Smooth muscle cell (in vitro differentiated cells): ENCODE data around the gene SPANXN2. TPM values are rescaled to one million over a fixed set of nuclear protein-coding genes. Genes with fewer than 3 reads are reported as not detected.
"Not testable (repeated sequence)": the region's sequence is repeated elsewhere in the genome, so short reads cannot be mapped to it uniquely, and the experiment has no call there.

Experiments
- DNase-seq: peaks from one replicate; lab custom pipeline; 2025; ENCODE audit not compliant: unreplicated experiment; lab: John Stamatoyannopoulos, UW
- H2AFZ ChIP-seq: fragments of 200-600 bp; sonication (generic); 2 replicates; pipeline ENCODE4 v1.6.0; 2016; ENCODE audit warnings: antibody characterized with exemption, low read depth, mild to moderate bottlenecking
- H3F3A ChIP-seq: fragments of 200-600 bp; sonication (generic); 2 replicates; pipeline ENCODE4 v1.6.0; 2017; ENCODE audit warnings: antibody characterized with exemption, low read depth
- H3K27ac ChIP-seq: fragments of 200-600 bp; sonication (generic); 2 replicates; pipeline ENCODE4 v1.5.1; 2016; ENCODE audit warnings: low read depth, mild to moderate bottlenecking
- H3K27me3 ChIP-seq: fragments of 200-600 bp; sonication (generic); 2 replicates; pipeline ENCODE4 v1.6.1; 2016; ENCODE audit warnings: low read depth, mild to moderate bottlenecking
- H3K36me3 ChIP-seq: fragments of 200-600 bp; sonication (generic); 2 replicates; pipeline ENCODE4 v1.5.1; 2016; ENCODE audit warnings: low read depth
- H3K4me1 ChIP-seq: fragments of 200-600 bp; sonication (generic); 2 replicates; pipeline ENCODE4 v1.5.1; 2016; ENCODE audit warnings: low read depth
- H3K4me2 ChIP-seq: fragments of 200-600 bp; sonication (generic); 2 replicates; pipeline ENCODE4 v1.6.0; 2016; ENCODE audit warnings: mild to moderate bottlenecking
- H3K4me3 ChIP-seq: fragments of 200-600 bp; sonication (generic); 2 replicates; pipeline ENCODE4 v1.5.1; 2016; ENCODE audit warnings: mild to moderate bottlenecking
- H3K79me2 ChIP-seq: fragments of 200-600 bp; sonication (generic); 2 replicates; pipeline ENCODE4 v1.6.0; 2016; ENCODE audit warnings: low read depth, mild to moderate bottlenecking
- H3K9ac ChIP-seq: fragments of 200-600 bp; sonication (generic); 2 replicates; pipeline ENCODE4 v1.6.0; 2016; ENCODE audit warnings: low read depth
- H3K9me3 ChIP-seq: fragments of 200-600 bp; sonication (generic); replicated peaks from 2 replicates; pipeline ENCODE4 v1.5.1; 2016; ENCODE audit warnings: low read depth
- H4K20me1 ChIP-seq: fragments of 200-600 bp; sonication (generic); 2 replicates; pipeline ENCODE4 v1.6.0; 2016; ENCODE audit warnings: low read depth
- whole genome bisulfite sequencing: methylation state at CpG from one replicate; pipeline ENCODE4 v1.1.7; 2016; ENCODE audit warnings: low lambda C conversion rate; 5-methylcytosine and 5-hydroxymethylcytosine counted together
- polyA plus RNA-seq: library from polyadenylated mRNA; unstranded; fragments of >200 nt; fragmentation: Nextera tagmentation; extraction: Ambion mirVana; gene quantifications from 2 replicates; pipeline ENCODE4 v1.2.1, GENCODE V29; 2016
- total RNA-seq: library from RNA; depleted of rRNA; stranded (reverse); fragments of >200 nt; gene quantifications from 2 replicates; pipeline ENCODE4 v1.2.3, GENCODE V29; 2014
- TF ChIP-seq, protein P1 (sequence below): fragments of 200-600 bp; sonication (generic); IDR thresholded peaks from 2 replicates; pipeline ENCODE4 v1.5.1; 2017; ENCODE audit warnings: borderline replicate concordance, mild to moderate bottlenecking, antibody characterized with exemption; ENCODE audit not compliant: insufficient read depth, poor library complexity, severe bottlenecking

The SPANXN2 gene, protein sequence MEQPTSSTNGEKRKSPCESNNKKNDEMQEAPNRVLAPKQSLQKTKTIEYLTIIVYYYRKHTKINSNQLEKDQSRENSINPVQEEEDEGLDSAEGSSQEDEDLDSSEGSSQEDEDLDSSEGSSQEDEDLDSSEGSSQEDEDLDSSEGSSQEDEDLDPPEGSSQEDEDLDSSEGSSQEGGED
- not detected in 2 replicates for total RNA-seq
- polyA plus RNA-seq: not detected in 2 replicates

DNA sequence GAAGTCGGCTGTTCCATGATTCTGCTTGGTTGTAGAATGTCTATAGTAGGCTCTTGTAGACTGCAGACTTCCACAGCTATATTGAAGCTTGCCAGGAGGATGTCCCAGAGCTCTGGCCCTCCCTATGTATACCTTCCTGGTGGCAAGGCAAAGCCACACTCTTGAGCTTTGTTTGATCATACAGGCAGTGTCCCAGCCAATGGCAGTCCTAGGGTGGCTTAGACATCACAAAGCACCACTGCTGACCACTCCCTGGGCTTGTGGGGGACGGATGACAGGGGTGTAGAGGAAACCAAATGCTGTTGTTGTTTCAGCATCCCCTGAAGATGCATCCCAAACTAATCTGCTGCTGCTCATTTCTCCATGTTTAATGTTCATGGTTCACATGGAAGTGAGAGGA, at the start of gene SPANXN2:
Gene SPANXN2 (minus strand): TSS at position 101 of the 400 bp plus-strand sequence. CDS start 84 bp downstream, at position 17.
- not testable (repeated sequence) for H4K20me1 ChIP-seq, H3K9me3 ChIP-seq, H3K9ac ChIP-seq, H3K79me2 ChIP-seq, H3K4me3 ChIP-seq, H2AFZ ChIP-seq, H3K4me2 ChIP-seq, H3K27ac ChIP-seq, H3F3A ChIP-seq, H3K36me3 ChIP-seq, H3K4me1 ChIP-seq, H3K27me3 ChIP-seq, DNase-seq
- 53% methylated on average over 2 of the region's 2 CpGs for WGBS

DNA sequence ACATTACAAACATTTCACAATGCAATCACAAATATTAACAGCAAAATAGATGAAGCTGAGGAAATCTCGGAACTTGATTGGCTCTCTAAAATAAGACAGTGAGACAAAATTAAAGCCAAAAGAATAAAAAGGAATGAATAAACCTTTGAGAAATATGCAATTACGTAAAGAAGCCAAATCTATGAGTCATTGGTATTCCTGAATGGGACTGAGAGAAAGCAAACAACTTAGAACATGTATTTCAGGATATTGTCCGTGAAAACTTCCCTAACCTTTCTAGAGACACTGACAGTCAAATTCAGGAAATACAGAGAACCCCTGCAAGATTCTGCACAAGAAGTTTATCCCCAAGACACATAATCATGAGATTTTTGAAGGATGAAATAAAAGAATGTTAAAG, 48.4 kb upstream of the SPANXN2 start:
- no peaks in the 10 kb centered on the region for H3K27me3 ChIP-seq
- no peaks in the 10 kb centered on the region for H3K9me3 ChIP-seq
- H3K4me3 ChIP-seq: no peak overlapping the region
- H2AFZ ChIP-seq: no peak overlapping the region
- no peak overlapping the region for H3K9ac ChIP-seq
- H3K27ac ChIP-seq: no peak overlapping the region
- no peaks in the 10 kb centered on the region for H4K20me1 ChIP-seq
- peak overlapping the region; percentile 22 for H3K4me2 ChIP-seq
- H3K79me2 ChIP-seq: no peaks in the 10 kb centered on the region
- H3K4me1 ChIP-seq: no peaks in the 10 kb centered on the region
- 63% methylated on average over 3 of the region's 3 CpGs for WGBS
- DNase-seq: no peak
- H3F3A ChIP-seq: no peaks in the 10 kb centered on the region
- TF ChIP-seq, protein P1, sequence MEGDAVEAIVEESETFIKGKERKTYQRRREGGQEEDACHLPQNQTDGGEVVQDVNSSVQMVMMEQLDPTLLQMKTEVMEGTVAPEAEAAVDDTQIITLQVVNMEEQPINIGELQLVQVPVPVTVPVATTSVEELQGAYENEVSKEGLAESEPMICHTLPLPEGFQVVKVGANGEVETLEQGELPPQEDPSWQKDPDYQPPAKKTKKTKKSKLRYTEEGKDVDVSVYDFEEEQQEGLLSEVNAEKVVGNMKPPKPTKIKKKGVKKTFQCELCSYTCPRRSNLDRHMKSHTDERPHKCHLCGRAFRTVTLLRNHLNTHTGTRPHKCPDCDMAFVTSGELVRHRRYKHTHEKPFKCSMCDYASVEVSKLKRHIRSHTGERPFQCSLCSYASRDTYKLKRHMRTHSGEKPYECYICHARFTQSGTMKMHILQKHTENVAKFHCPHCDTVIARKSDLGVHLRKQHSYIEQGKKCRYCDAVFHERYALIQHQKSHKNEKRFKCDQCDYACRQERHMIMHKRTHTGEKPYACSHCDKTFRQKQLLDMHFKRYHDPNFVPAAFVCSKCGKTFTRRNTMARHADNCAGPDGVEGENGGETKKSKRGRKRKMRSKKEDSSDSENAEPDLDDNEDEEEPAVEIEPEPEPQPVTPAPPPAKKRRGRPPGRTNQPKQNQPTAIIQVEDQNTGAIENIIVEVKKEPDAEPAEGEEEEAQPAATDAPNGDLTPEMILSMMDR: no peak
- H3K36me3 ChIP-seq: no peaks in the 10 kb centered on the region

DNA sequence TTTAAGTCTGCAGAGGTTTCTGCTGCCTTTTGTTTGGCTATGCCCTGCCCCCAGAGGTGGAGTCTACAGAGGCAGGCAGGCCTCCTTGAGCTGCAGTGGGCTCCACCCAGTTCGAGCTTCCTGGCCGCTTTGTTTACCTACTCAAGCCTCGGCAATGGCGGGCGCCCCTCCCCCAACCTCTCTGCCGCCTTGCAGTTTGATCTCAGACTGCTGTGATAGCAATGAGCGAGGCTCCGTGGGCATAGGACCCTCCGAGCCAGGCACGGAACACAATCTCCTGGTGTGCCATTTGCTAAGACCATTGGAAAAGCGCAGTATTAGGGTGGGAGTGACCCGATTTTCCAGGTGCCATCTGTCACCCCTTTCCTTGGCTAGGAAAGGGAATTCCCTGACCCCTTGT, 47.2 kb upstream of the SPANXN2 start:
- not testable (repeated sequence) for H3K4me3 ChIP-seq, H2AFZ ChIP-seq, H3F3A ChIP-seq, H3K36me3 ChIP-seq, H3K4me2 ChIP-seq, H4K20me1 ChIP-seq, H3K27me3 ChIP-seq, H3K27ac ChIP-seq, H3K9me3 ChIP-seq, H3K4me1 ChIP-seq, H3K9ac ChIP-seq, DNase-seq, H3K79me2 ChIP-seq
- 94% methylated on average over 11 of the region's 12 CpGs for WGBS

DNA sequence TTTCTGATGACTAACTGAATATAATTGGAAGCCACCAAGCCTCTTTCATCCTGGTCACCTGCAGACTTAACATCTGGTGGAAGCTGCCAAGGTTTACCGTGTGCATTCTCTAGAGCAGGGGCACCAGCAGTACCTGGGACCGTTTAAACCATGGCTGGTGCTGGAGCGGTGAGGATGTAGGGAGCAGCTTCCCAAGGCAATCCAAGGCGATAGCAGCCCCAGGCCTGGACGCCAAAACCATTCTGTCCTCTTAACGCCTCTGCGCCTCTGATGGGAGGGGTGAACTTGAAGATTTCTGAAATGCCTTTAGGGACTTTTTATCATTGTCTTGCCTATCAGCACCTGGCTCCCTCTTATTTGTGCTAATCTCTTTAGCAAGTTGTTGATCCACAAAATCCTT, 37.3 kb upstream of the SPANXN2 start:
- Histone ChIP-seq H3K9ac (no peak overlapping the region), H3K9me3 (no peaks in the 10 kb centered on the region), H3K4me2 (no peak overlapping the region), H3K27ac (no peak overlapping the region), H4K20me1 (no peaks in the 10 kb centered on the region), H3K4me3 (peak overlapping the region; percentile 31), H3F3A (no peaks in the 10 kb centered on the region), H2AFZ (no peak overlapping the region), H3K27me3 (no peaks in the 10 kb centered on the region), H3K4me1 (no peaks in the 10 kb centered on the region), H3K36me3 (no peaks in the 10 kb centered on the region), H3K79me2 (no peaks in the 10 kb centered on the region)
- TF ChIP-seq, protein P1: no peak
- no peak for DNase-seq
- 81% methylated on average over 7 of the region's 7 CpGs for WGBS

DNA sequence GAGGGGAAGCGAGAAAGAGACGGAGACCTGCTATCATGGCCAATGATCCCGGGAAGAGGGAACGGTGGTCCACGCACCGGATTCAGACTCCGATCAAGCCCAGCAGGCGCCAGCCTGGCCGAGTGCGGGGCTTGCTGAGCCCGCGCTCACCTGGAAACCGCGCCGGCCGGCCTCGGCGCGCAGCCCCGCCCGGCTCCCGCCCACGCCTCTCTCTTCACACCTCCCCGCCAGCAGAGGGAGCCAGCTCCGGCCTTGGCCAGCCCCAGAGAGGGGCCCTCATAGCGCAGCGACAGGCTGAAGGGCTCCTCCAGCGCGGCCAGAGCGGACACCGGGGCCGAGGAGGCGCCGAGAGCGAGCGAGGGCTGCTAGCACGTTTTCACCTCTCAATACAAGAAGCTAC, 36.8 kb upstream of the SPANXN2 start:
- Histone ChIP-seq H3K4me1 (no peaks in the 10 kb centered on the region), H3F3A (no peaks in the 10 kb centered on the region), H3K27me3 (no peaks in the 10 kb centered on the region), H2AFZ (no peak overlapping the region), H3K4me2 (no peak overlapping the region), H3K79me2 (no peaks in the 10 kb centered on the region), H3K9me3 (no peaks in the 10 kb centered on the region), H3K36me3 (no peaks in the 10 kb centered on the region), H4K20me1 (no peaks in the 10 kb centered on the region), H3K4me3 (peak overlapping the region; percentile 31), H3K27ac (no peak overlapping the region), H3K9ac (no peak overlapping the region)
- DNase-seq: no peak
- 75% methylated on average over 29 of the region's 37 CpGs for WGBS
- TF ChIP-seq, protein P1: peak; percentile 17
